Breast epithelium (tissue), 3 donors: Measurements from ENCODE around the gene CABCOCO1.

ENCODE experiments used
- CTCF ChIP-seq, 3 donors: fragments of 450-650 bp; IDR thresholded peaks; one replicate each; pipeline ENCODE4 v1.5.1; 2016 to 2017; ENCODE audit warnings: antibody characterized with exemption in 3 of 3, mild to moderate bottlenecking in 3 of 3, moderate library complexity in 3 of 3
- POLR2AphosphoS5 ChIP-seq, 3 donors: sonication (generic); formaldehyde crosslinking; IDR thresholded peaks; one replicate each; pipeline ENCODE4 v1.6.1; 2017; ENCODE audit warnings: antibody characterized with exemption in 3 of 3

GRCh38 chr10:61797304-61798153, 134.8 kb downstream of the CABCOCO1 start:
- TF ChIP-seq CTCF (IDR thresholded peaks at IDR 0.05) (no peak), POLR2AphosphoS5 (IDR thresholded peaks at IDR 0.05) (no peak)
